BE2C (cell line): Measurements from ENCODE around the gene CS.
"Not testable (repeated sequence)": the region's sequence is repeated elsewhere in the genome, so short reads cannot be mapped to it uniquely, and the experiment has no call there.

Source experiments
- DNase-seq: peaks from one replicate; pipeline ENCODE4 v3.0.0-alpha.2; 2020
- H3K27me3 ChIP-seq: fragments of 250-450 bp; sonication (Bioruptor Pico); 2 replicates; pipeline ENCODE4 v1.5.1; 2020; ENCODE audit warnings: mild to moderate bottlenecking
- H3K36me3 ChIP-seq: fragments of 250-450 bp; sonication (Bioruptor Pico); 2 replicates; pipeline ENCODE4 v1.5.1; 2020; ENCODE audit warnings: mild to moderate bottlenecking
- H3K4me1 ChIP-seq: fragments of 250-450 bp; sonication (Bioruptor Pico); 2 replicates; pipeline ENCODE4 v1.5.1; 2020
- H3K4me3 ChIP-seq: 2 replicates; pipeline ENCODE4 v1.5.1; 2011; ENCODE audit warnings: low read depth, low read length
- H3K9me3 ChIP-seq: fragments of 250-450 bp; sonication (Bioruptor Pico); 2 replicates; pipeline ENCODE4 v1.5.1; 2020
- CTCF ChIP-seq: IDR thresholded peaks from 2 replicates; pipeline ENCODE4 v1.5.1; 2012; ENCODE audit warnings: mild to moderate bottlenecking, low read depth, low read length

CS gene

GRCh38 chr12:56298828-56299227 is 1.3 kb downstream of the CS start:
- TF ChIP-seq CTCF: no peak
- no peak for DNase-seq
- no peaks in the 10 kb centered on the region for H3K27me3 ChIP-seq
- no peaks in the 10 kb centered on the region for H3K9me3 ChIP-seq
- peaks cover 10% of the 10 kb centered on the region for H3K4me1 ChIP-seq
- peak overlapping the region; percentile 93 for H3K4me3 ChIP-seq
- H3K36me3 ChIP-seq: peaks cover 45% of the 10 kb centered on the region

GRCh38 chr12:56297400-56297799 is 2.7 kb downstream of the CS start:
- peaks cover 15% of the 10 kb centered on the region for H3K4me1 ChIP-seq
- H3K4me3 ChIP-seq: no peak overlapping the region

GRCh38 chr12:56296295-56296694 is 3.8 kb downstream of the CS start:
- no peak for DNase-seq
- peaks cover 57% of the 10 kb centered on the region for H3K36me3 ChIP-seq
- peaks cover 19% of the 10 kb centered on the region for H3K4me1 ChIP-seq
- TF ChIP-seq CTCF: no peak
- H3K9me3 ChIP-seq: no peaks in the 10 kb centered on the region
- H3K27me3 ChIP-seq: no peaks in the 10 kb centered on the region
- 0 out of 2 replicates have a peak overlapping the region, but pooled peaks have one; percentile 8 for H3K4me3 ChIP-seq

More at GRCh38 chr12:56297400-56297799, 2.7 kb downstream of the CS start:
- no peak for DNase-seq
- Histone ChIP-seq H3K36me3 (peaks cover 52% of the 10 kb centered on the region), H3K9me3 (no peaks in the 10 kb centered on the region), H3K27me3 (no peaks in the 10 kb centered on the region)
- TF ChIP-seq CTCF: no peak

GRCh38 chr12:56293795-56294194 is 6.3 kb downstream of the CS start:
- Histone ChIP-seq H3K27me3 (no peaks in the 10 kb centered on the region), H3K4me3 (no peak overlapping the region), H3K4me1 (peaks cover 20% of the 10 kb centered on the region), H3K9me3 (no peaks in the 10 kb centered on the region), H3K36me3 (peaks cover 78% of the 10 kb centered on the region)
- TF ChIP-seq CTCF: no peak
- no peak for DNase-seq

- Histone ChIP-seq H3K27me3 (no peaks in the 10 kb centered on the region), H3K9me3 (no peaks in the 10 kb centered on the region), H3K36me3 (peaks cover 72% of the 10 kb centered on the region), H3K4me3 (no peak overlapping the region), H3K4me1 (peaks cover 19% of the 10 kb centered on the region)
- DNase-seq: no peak
- TF ChIP-seq CTCF: no peak
These were observed 11.3 kb downstream of the CS start for GRCh38 chr12:56288705-56289387.

GRCh38 chr12:56286044-56286830 is 13.9 kb downstream of the CS start:
- Histone ChIP-seq H3K4me3 (no peak overlapping the region), H3K36me3 (peaks cover 81% of the 10 kb centered on the region), H3K4me1 (peaks cover 11% of the 10 kb centered on the region), H3K27me3 (no peaks in the 10 kb centered on the region), H3K9me3 (no peaks in the 10 kb centered on the region; the same call in 1 of the 2 replicates)
- DNase-seq: no peak
- TF ChIP-seq CTCF: no peak

- peaks cover 82% of the 10 kb centered on the region for H3K36me3 ChIP-seq
These were observed 15.9 kb downstream of the CS start for GRCh38 chr12:56284263-56284662.

More at GRCh38 chr12:56284263-56284662, 15.9 kb downstream of the CS start:
- not testable (repeated sequence) for DNase-seq, H3K9me3 ChIP-seq, H3K4me1 ChIP-seq, H3K4me3 ChIP-seq, H3K27me3 ChIP-seq
